DOHH2 (cell line): ENCODE data around the gene AQP6.

Experiments
- CTCF ChIP-seq: fragments of 200-600 bp; sonication (generic); IDR thresholded peaks from one replicate; pipeline ENCODE4 v1.5.1; 2014; ENCODE audit warnings: antibody characterized with exemption, mild to moderate bottlenecking, low read depth, low read length; ENCODE audit not compliant: poor library complexity, severe bottlenecking
- EZH2phosphoT487 ChIP-seq: fragments of 200-600 bp; sonication (generic); IDR thresholded peaks from 2 replicates; pipeline ENCODE4 v1.6.1; 2017; ENCODE audit warnings: borderline replicate concordance, mild to moderate bottlenecking, antibody characterized with exemption, low read length, moderate library complexity, mixed read lengths

- TF ChIP-seq CTCF (no peak), EZH2phosphoT487 (no peak)
Observed at GRCh38 chr12:49971141-49971540, 1.6 kb upstream of the AQP6 start.
